Trophoblast cell (in vitro differentiated cells and primary cell): ENCODE results near the gene TNS3.
A peak's percentile ranks its signal among the peaks of the same experiment; 100 is the strongest.

Source experiments
- DNase-seq, 2 donors: peaks; one replicate each; pipeline ENCODE4 v3.0.0-alpha.2; 2016
- H2AFZ ChIP-seq: 2 replicates; pipeline ENCODE4 v1.6.1; 2013; ENCODE audit warnings: low read length, moderate library complexity, mild to moderate bottlenecking; ENCODE audit not compliant: insufficient read depth, poor library complexity
- H2AK5ac ChIP-seq: 2 replicates; pipeline ENCODE4 v1.6.1; 2013; ENCODE audit warnings: mild to moderate bottlenecking, low read length
- H2BK120ac ChIP-seq: 2 replicates; pipeline ENCODE4 v1.6.1; 2013; ENCODE audit warnings: low read length, mild to moderate bottlenecking, moderate library complexity; ENCODE audit not compliant: insufficient read depth, poor library complexity
- H2BK12ac ChIP-seq: 2 replicates; pipeline ENCODE4 v1.6.1; 2013; ENCODE audit warnings: mild to moderate bottlenecking, low read length, moderate library complexity
- H2BK5ac ChIP-seq: 2 replicates; pipeline ENCODE4 v1.6.1; 2013; ENCODE audit warnings: low read length, low read depth, moderate library complexity, mild to moderate bottlenecking; ENCODE audit not compliant: poor library complexity
- H3K14ac ChIP-seq: 2 replicates; pipeline ENCODE4 v1.6.1; 2013; ENCODE audit warnings: mild to moderate bottlenecking, low read length
- H3K18ac ChIP-seq: 2 replicates; pipeline ENCODE4 v1.6.1; 2013; ENCODE audit warnings: mild to moderate bottlenecking, low read length
- H3K23ac ChIP-seq: 2 replicates; pipeline ENCODE4 v1.6.1; 2013; ENCODE audit warnings: low read length
- H3K27ac ChIP-seq: 2 replicates; pipeline ENCODE4 v1.5.1; 2013; ENCODE audit warnings: low read depth, mild to moderate bottlenecking, inconsistent platforms, low read length, moderate library complexity
- H3K27me3 ChIP-seq: 2 replicates; pipeline ENCODE4 v1.6.1; 2013; ENCODE audit warnings: inconsistent platforms, mild to moderate bottlenecking, low read length, moderate library complexity; ENCODE audit not compliant: insufficient read depth
- H3K36me3 ChIP-seq, 2 experiments: 1 replicate in 1 of 2; 2 replicates in 1 of 2; pipeline ENCODE4 v1.6.1; 2013; ENCODE audit warnings: low read length in 2 of 2, mild to moderate bottlenecking in 2 of 2, moderate library complexity in 1 of 2; ENCODE audit not compliant: insufficient read depth in 2 of 2, control insufficient read depth in 1 of 2
- H3K4ac ChIP-seq: 2 replicates; pipeline ENCODE4 v1.6.1; 2013; ENCODE audit warnings: low read depth, mild to moderate bottlenecking, low read length, moderate library complexity
- H3K4me1 ChIP-seq, 2 experiments: 1 replicate in 1 of 2; 2 replicates in 1 of 2; pipeline ENCODE4 v1.6.1; 2013; ENCODE audit warnings: low read length in 2 of 2, mild to moderate bottlenecking in 2 of 2, moderate library complexity in 1 of 2; ENCODE audit not compliant: insufficient read depth in 2 of 2, control insufficient read depth in 1 of 2
- H3K4me2 ChIP-seq: 2 replicates; pipeline ENCODE4 v1.6.1; 2013; ENCODE audit warnings: inconsistent platforms, mild to moderate bottlenecking, low read length, moderate library complexity
- H3K4me3 ChIP-seq: 2 replicates; pipeline ENCODE4 v1.5.1; 2013; ENCODE audit warnings: mild to moderate bottlenecking, low read depth, low read length, inconsistent platforms
- H3K79me1 ChIP-seq: one replicate; pipeline ENCODE4 v1.6.1; 2013; ENCODE audit warnings: low read length
- H3K79me2 ChIP-seq: 2 replicates; pipeline ENCODE4 v1.6.1; 2013; ENCODE audit warnings: low read length, mild to moderate bottlenecking; ENCODE audit not compliant: control insufficient read depth, insufficient read depth, poor library complexity
- H3K9ac ChIP-seq: 2 replicates; pipeline ENCODE4 v1.6.1; 2013; ENCODE audit warnings: mild to moderate bottlenecking, low read length
- H3K9me3 ChIP-seq: 2 replicates; pipeline ENCODE4 v1.6.1; 2013; ENCODE audit warnings: low read depth, mild to moderate bottlenecking, control low read depth, inconsistent platforms, low read length; ENCODE audit not compliant: insufficient read depth
- H4K12ac ChIP-seq: 2 replicates; pipeline ENCODE4 v1.6.1; 2013; ENCODE audit warnings: low read depth, mild to moderate bottlenecking, low read length, moderate library complexity
- H4K8ac ChIP-seq: 2 replicates; pipeline ENCODE4 v1.6.1; 2013; ENCODE audit warnings: low read depth, mild to moderate bottlenecking, low read length, moderate library complexity
- H4K91ac ChIP-seq: one replicate; pipeline ENCODE4 v1.6.1; 2013; ENCODE audit warnings: low read depth, mild to moderate bottlenecking, low read length, moderate library complexity
- WGBS: extraction: QIAGEN DNeasy Blood & Tissue Kit; methylation state at CpG from one replicate; pipeline ENCODE4 v1.1.7; 2013; ENCODE audit warnings: missing lambda C conversion rate; ENCODE audit not compliant: insufficient read length, insufficient coverage; ENCODE audit errors: extremely low coverage; 5-methylcytosine and 5-hydroxymethylcytosine counted together

TNS3 gene

DNA sequence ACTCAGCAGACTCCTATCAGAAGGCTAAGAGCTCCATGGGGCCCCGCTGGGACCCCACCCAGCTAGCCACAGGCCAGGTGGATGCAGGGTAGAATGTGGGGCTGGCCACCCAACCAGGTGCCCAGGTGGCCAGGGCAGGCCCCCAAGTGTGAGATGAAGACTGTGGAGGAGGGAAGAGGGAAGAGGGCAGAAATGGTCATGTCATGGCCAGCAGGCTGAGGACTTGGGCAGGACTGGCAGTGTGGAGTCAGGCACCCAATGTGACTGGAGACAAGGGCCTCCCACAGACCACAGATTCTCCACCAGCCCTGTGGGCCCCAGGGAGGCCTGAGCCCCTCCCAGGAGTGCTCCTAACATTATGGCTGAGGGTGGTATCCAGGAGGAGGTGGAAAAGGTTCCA is 141.6 kb downstream of the TNS3 start:
- Histone ChIP-seq H3K79me2 (peaks cover 7% of the 10 kb centered on the region), H3K9ac (no peak overlapping the region), H3K27ac (no peak overlapping the region), H2BK5ac (peak overlapping the region; percentile 70), H3K4me1 (peaks cover 22% of the 10 kb centered on the region in 2 experiments), H4K8ac (peak overlapping the region; percentile 67), H3K18ac (peak overlapping the region; percentile 79), H3K4me2 (no peak overlapping the region), H4K12ac (no peak overlapping the region), H2BK120ac (peak overlapping the region; percentile 72), H2AK5ac (peak overlapping the region; percentile 71), H3K23ac (no peak overlapping the region), H3K4me3 (no peak overlapping the region), H3K9me3 (no peaks in the 10 kb centered on the region), H4K91ac (peak overlapping the region; percentile 83), H3K4ac (peak overlapping the region; percentile 31), H2BK12ac (peak overlapping the region; percentile 54), H3K27me3 (no peaks in the 10 kb centered on the region), H3K79me1 (peaks cover 12% of the 10 kb centered on the region), H3K36me3 (peaks cover 29 to 40% of the 10 kb centered on the region in 2 experiments), H3K14ac (peak overlapping the region; percentile 52), H2AFZ (no peak overlapping the region)
- no CpG with 5 or more reads among the region's 1 CpG for WGBS
- no peak for DNase-seq

DNA sequence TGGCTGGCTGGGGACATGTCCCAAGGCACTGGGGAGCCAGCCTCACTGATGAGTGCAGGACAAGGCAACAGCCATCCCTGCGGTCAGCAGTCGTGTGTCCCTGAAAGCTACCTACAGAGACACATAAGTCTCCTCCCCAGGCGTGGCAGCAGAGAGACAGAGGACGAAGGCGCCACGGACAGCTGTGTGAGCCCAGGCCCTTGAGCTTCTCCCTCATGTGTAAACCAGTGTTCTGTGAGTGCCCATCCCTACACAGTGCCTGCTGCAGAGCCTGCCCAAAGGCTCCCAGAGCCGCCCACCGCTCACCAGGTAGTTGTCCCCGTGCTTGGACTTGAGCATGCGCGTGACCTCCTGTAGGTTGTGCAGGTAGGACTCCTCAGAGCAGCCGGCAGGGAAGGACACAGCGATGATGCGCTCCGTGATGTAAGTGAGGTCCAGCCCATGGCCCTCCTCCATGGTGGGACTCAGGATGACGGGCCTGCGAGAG is 142.7 kb downstream of the TNS3 start:
- no peak overlapping the region for H3K9ac ChIP-seq
- H3K14ac ChIP-seq, result no peak overlapping the region
- peaks cover 7% of the 10 kb centered on the region for H3K79me2 ChIP-seq
- H3K79me1 ChIP-seq, result peaks cover 12% of the 10 kb centered on the region
- peaks cover 36 to 44% of the 10 kb centered on the region in 2 experiments for H3K36me3 ChIP-seq
- no peak overlapping the region for H3K27ac ChIP-seq
- H3K18ac ChIP-seq, result peak overlapping the region; percentile 2
- H3K27me3 ChIP-seq, result no peaks in the 10 kb centered on the region
- no CpG with 5 or more reads among the region's 17 CpGs for WGBS
- H3K9me3 ChIP-seq, result no peaks in the 10 kb centered on the region
- no peak overlapping the region for H4K91ac ChIP-seq
- H2AK5ac ChIP-seq, result no peak overlapping the region
- H2BK120ac ChIP-seq, result no peak overlapping the region
- H4K12ac ChIP-seq, result no peak overlapping the region
- H3K4me3 ChIP-seq, result peak overlapping the region; percentile 2
- DNase-seq, result no peak
- H2BK5ac ChIP-seq, result no peak overlapping the region
- no peak overlapping the region for H3K4ac ChIP-seq
- no peak overlapping the region for H3K23ac ChIP-seq
- no peak overlapping the region for H2AFZ ChIP-seq
- H4K8ac ChIP-seq, result no peak overlapping the region
- no peak overlapping the region for H3K4me2 ChIP-seq
- no peak overlapping the region for H2BK12ac ChIP-seq
- H3K4me1 ChIP-seq, result peaks cover 18 to 20% of the 10 kb centered on the region in 2 experiments

DNA sequence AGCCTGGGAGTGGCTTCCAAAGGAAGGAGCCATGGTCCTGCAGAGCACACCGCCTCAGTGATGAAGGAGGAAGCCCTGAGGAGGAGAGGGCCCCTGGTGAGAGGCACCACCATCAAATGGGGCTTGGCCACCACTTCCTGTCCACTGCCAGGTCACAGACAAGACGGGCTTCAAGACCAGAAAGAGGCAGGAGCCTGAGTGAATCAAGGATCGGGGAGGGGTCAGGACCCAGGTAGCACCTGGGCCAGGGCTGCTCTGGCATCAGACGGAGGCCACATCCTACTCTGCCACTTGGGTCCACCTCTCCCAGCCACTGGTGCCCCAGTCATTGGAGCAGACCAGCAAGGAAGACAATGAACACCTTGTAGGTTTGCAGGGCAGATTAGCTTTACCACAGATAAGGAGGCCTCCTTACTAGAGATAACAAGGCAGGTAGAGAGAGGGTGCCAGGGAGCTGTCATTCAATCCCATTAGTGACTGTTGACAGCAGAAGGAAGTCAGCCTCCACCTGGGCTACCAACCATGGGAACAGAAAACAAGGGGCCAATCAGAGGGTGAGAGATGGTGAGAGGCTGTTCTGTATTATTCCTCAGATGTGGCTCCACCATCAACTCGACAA is 143.4 kb downstream of the TNS3 start:
- no peak overlapping the region for H3K4ac ChIP-seq
- no peak overlapping the region for H4K91ac ChIP-seq
- H4K12ac ChIP-seq, result no peak overlapping the region
- no peak overlapping the region for H3K4me2 ChIP-seq
- H2BK5ac ChIP-seq, result no peak overlapping the region
- no peak for DNase-seq
- H2BK12ac ChIP-seq, result peak overlapping the region; percentile 23
- H3K4me3 ChIP-seq, result peak overlapping the region; percentile 51
- H3K27me3 ChIP-seq, result no peaks in the 10 kb centered on the region
- peak overlapping the region; percentile 34 for H4K8ac ChIP-seq
- no peaks in the 10 kb centered on the region for H3K9me3 ChIP-seq
- no peak overlapping the region for H3K23ac ChIP-seq
- H2AK5ac ChIP-seq, result peak overlapping the region; percentile 45
- WGBS, result no CpG with 5 or more reads among the region's 5 CpGs
- peaks cover 37 to 44% of the 10 kb centered on the region in 2 experiments for H3K36me3 ChIP-seq
- no peak overlapping the region for H2AFZ ChIP-seq
- H3K4me1 ChIP-seq, result peaks cover 18 to 20% of the 10 kb centered on the region in 2 experiments
- H3K14ac ChIP-seq, result no peak overlapping the region
- H2BK120ac ChIP-seq, result no peak overlapping the region
- H3K79me2 ChIP-seq, result peaks cover 7% of the 10 kb centered on the region
- no peak overlapping the region for H3K9ac ChIP-seq
- no peak overlapping the region for H3K27ac ChIP-seq
- peak overlapping the region; percentile 61 for H3K18ac ChIP-seq
- peaks cover 12% of the 10 kb centered on the region for H3K79me1 ChIP-seq

DNA sequence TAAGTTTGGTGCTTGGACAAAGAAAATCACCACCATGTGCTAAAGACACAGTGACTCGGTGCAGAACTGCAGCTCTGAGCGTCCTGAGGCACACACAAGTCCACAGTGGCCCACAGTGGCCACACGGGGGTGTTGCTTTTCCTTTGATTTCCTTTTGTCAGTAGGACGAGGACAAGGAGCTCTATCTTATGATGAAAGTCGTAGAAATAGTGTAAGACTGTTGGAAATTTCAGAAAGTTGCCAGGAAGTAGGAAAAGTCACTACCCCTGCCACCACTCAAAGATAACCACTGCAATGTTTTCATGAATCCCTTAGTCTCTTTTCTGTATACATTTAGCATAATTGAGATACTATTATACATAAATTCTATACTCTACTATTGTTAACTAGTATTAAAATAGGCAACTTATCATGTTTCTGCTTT is 146.0 kb downstream of the TNS3 start:
- no peak overlapping the region for H3K14ac ChIP-seq
- no peak overlapping the region for H2BK12ac ChIP-seq
- no peak overlapping the region for H3K18ac ChIP-seq
- no peak overlapping the region for H2BK5ac ChIP-seq
- no peak overlapping the region for H3K4ac ChIP-seq
- peaks cover 43 to 56% of the 10 kb centered on the region in 2 experiments for H3K36me3 ChIP-seq
- no peak overlapping the region for H4K91ac ChIP-seq
- no peaks in the 10 kb centered on the region for H3K27me3 ChIP-seq
- H3K79me2 ChIP-seq, result peaks cover 2% of the 10 kb centered on the region
- no peak overlapping the region for H3K4me2 ChIP-seq
- peaks cover 9% of the 10 kb centered on the region for H3K79me1 ChIP-seq
- no peak overlapping the region for H3K9ac ChIP-seq
- H2AFZ ChIP-seq, result no peak overlapping the region
- H3K4me1 ChIP-seq, result peaks cover 5% of the 10 kb centered on the region in 2 experiments
- WGBS, result no CpG with 5 or more reads among the region's 5 CpGs
- peak; percentile 54 to 67 for DNase-seq
- H4K8ac ChIP-seq, result no peak overlapping the region
- no peak overlapping the region for H3K27ac ChIP-seq
- H3K4me3 ChIP-seq, result no peak overlapping the region
- H2BK120ac ChIP-seq, result no peak overlapping the region
- no peaks in the 10 kb centered on the region for H3K9me3 ChIP-seq
- no peak overlapping the region for H4K12ac ChIP-seq
- no peak overlapping the region for H3K23ac ChIP-seq
- H2AK5ac ChIP-seq, result no peak overlapping the region
